Caki2 (cell line): Measurements from ENCODE around the gene ZBED6. TPM values are rescaled to one million over a fixed set of nuclear protein-coding genes. Genes with fewer than 3 reads are reported as not detected.
"Not testable (repeated sequence)": the region's sequence is repeated elsewhere in the genome, so short reads cannot be mapped to it uniquely, and the experiment has no call there.

Experiments used
- DNase-seq: peaks from one replicate; pipeline ENCODE4 v3.0.0-alpha.2; 2015; ENCODE audit warnings: low read depth
- in situ Hi-C: cut with HindIII; loops from 2 replicates; pipeline ENCODE4 v1.10.0; 2016; ENCODE audit warnings: low sequenced_read_pairs, low pct_unique_long_range_greater_than_20kb, mixed read lengths
- total RNA-seq: library from RNA; depleted of rRNA; stranded (reverse); fragments of >200 nt; shearing (Covaris generic); gene quantifications from 2 replicates; pipeline ENCODE4 v1.2.3, GENCODE V29; 2014; ENCODE audit warnings: low replicate concordance; rRNA removed

ZBED6 gene
- total RNA-seq, 1 experiment from 2014 or later = 5.5 TPM

- in situ Hi-C loops = no loop called here
- no peak for DNase-seq
Measured at GRCh38 chr1:203826175-203826574, 30.8 kb downstream of the ZBED6 start.

GRCh38 chr1:203828002-203828401, 32.6 kb downstream of the ZBED6 start:
- no peak for DNase-seq
- in situ Hi-C loops = no loop called here

- DNase-seq = no peak
- in situ Hi-C loops = no loop called here
Measured at GRCh38 chr1:203828503-203828902, 33.1 kb downstream of the ZBED6 start.

GRCh38 chr1:203829247-203829646, 33.8 kb downstream of the ZBED6 start:
- in situ Hi-C loops, DNase-seq: not testable (repeated sequence)

GRCh38 chr1:203835476-203835875, 40.1 kb downstream of the ZBED6 start:
- in situ Hi-C loops = no loop called here
- no peak for DNase-seq

- DNase-seq = no peak
- in situ Hi-C loops = no loop called here
Measured at GRCh38 chr1:203839081-203839480, 43.7 kb downstream of the ZBED6 start.

GRCh38 chr1:203840208-203840808, 44.9 kb downstream of the ZBED6 start:
- DNase-seq = no peak
- in situ Hi-C loops = no loop called here

GRCh38 chr1:203842559-203842876, 47.1 kb downstream of the ZBED6 start:
- in situ Hi-C loops = no loop called here
- DNase-seq = no peak

- DNase-seq = no peak
- in situ Hi-C loops = no loop called here
Measured at GRCh38 chr1:203843435-203843834, 48.0 kb downstream of the ZBED6 start.

Other genes with a start within 250 kb of the ZBED6 start
- 2.9 and 6.5 TPM in 2 replicates for gene ATP2B4, start 168.8 kb upstream of the ZBED6 start, total RNA-seq
- gene LAX1, start 30.4 kb upstream of the ZBED6 start, total RNA-seq = not detected in 2 replicates
- 34.5 and 34.8 TPM in 2 replicates for gene ZC3H11A, start within 50 bp of the ZBED6 start, total RNA-seq
- 165 and 171 TPM in 2 replicates for gene SNRPE, start 66.0 kb downstream of the ZBED6 start, total RNA-seq